CD14-positive monocyte (primary cell): ENCODE data around the gene STARD13. TPM values are rescaled to one million over a fixed set of nuclear protein-coding genes. Genes with fewer than 3 reads are reported as not detected.

ENCODE experiments used
- DNase-seq, 3 donors: peaks; one replicate each; pipeline ENCODE4 v3.0.0-alpha.2; 2011 to 2022
- H2AFZ ChIP-seq: 2 replicates; pipeline ENCODE4 v1.6.0; 2012; ENCODE audit warnings: mild to moderate bottlenecking, low read depth, low read length, inconsistent platforms; ENCODE audit not compliant: insufficient read depth, poor library complexity, severe bottlenecking
- H3K27ac ChIP-seq, 2 donors: 1 replicate in 1 of 2; 2 replicates in 1 of 2; pipeline ENCODE4 v1.5.1; 2012 to 2013; ENCODE audit warnings: low read length in 2 of 2, control low read depth in 1 of 2, inconsistent platforms in 1 of 2, low read depth in 1 of 2, mild to moderate bottlenecking in 1 of 2
- H3K27me3 ChIP-seq, 2 donors: one replicate each; pipeline versions ENCODE4 v1.6.0 to v1.6.1; 2011 to 2013; ENCODE audit warnings: low read length in 2 of 2; ENCODE audit not compliant: control insufficient read depth in 2 of 2, insufficient read depth in 2 of 2
- H3K36me3 ChIP-seq, 2 donors: replicated peaks in 1 of 2; 1 replicate in 1 of 2; 2 replicates in 1 of 2; pipeline versions ENCODE4 v1.5.1 to v1.6.1; 2012 to 2013; ENCODE audit warnings: low read length in 2 of 2, control low read depth in 1 of 2, inconsistent platforms in 1 of 2, mild to moderate bottlenecking in 1 of 2; ENCODE audit not compliant: insufficient read depth in 2 of 2, control insufficient read depth in 1 of 2
- H3K4me1 ChIP-seq, 2 donors: 1 replicate in 1 of 2; 2 replicates in 1 of 2; pipeline versions ENCODE4 v1.5.1 to v1.6.1; 2012 to 2013; ENCODE audit warnings: low read length in 2 of 2, control low read depth in 1 of 2, inconsistent platforms in 1 of 2, mild to moderate bottlenecking in 1 of 2, moderate library complexity in 1 of 2; ENCODE audit not compliant: insufficient read depth in 2 of 2, control insufficient read depth in 1 of 2
- H3K4me2 ChIP-seq: replicated peaks from 2 replicates; pipeline ENCODE3; 2012; ENCODE audit warnings: low read length, moderate library complexity, mild to moderate bottlenecking; ENCODE audit not compliant: poor library complexity, severe bottlenecking; ENCODE audit errors: extremely low read depth
- H3K4me3 ChIP-seq, 3 experiments: fragments of 200-600 bp in 1 of 3; sonication (generic) in 1 of 3; replicated peaks in 1 of 3; 1 replicate in 2 of 3; 2 replicates in 1 of 3; pipeline ENCODE4 v1.5.1; 2011 to 2013; ENCODE audit warnings: low read length in 3 of 3, mild to moderate bottlenecking in 3 of 3, control low read depth in 2 of 3, low read depth in 2 of 3, inconsistent platforms in 1 of 3, moderate library complexity in 1 of 3
- H3K79me2 ChIP-seq: 2 replicates; pipeline ENCODE4 v1.6.0; 2012; ENCODE audit warnings: mild to moderate bottlenecking, control low read depth, inconsistent platforms, low read length, moderate library complexity; ENCODE audit not compliant: insufficient read depth
- H3K9ac ChIP-seq: 2 replicates; pipeline ENCODE4 v1.6.0; 2017; ENCODE audit warnings: low read length, mild to moderate bottlenecking; ENCODE audit not compliant: insufficient read depth, poor library complexity, severe bottlenecking
- H3K9me3 ChIP-seq, 2 donors: replicated peaks in 1 of 2; 1 replicate in 1 of 2; 2 replicates in 1 of 2; pipeline versions ENCODE4 v1.5.1 to v1.6.1; 2012 to 2013; ENCODE audit warnings: low read length in 2 of 2, control low read depth in 1 of 2; ENCODE audit not compliant: control insufficient read depth in 1 of 2, insufficient read depth in 1 of 2
- H4K20me1 ChIP-seq: 2 replicates; pipeline ENCODE4 v1.6.0; 2012; ENCODE audit warnings: mild to moderate bottlenecking, low read length, control low read depth, moderate library complexity; ENCODE audit not compliant: insufficient read depth
- H3K27ac Mint-ChIP-seq, 7 donors: one replicate each; pipeline ENCODE4 v1.8.0; 2020; ENCODE audit warnings: mild to moderate bottlenecking in 7 of 7, mixed read lengths in 7 of 7, moderate library complexity in 6 of 7, inconsistent platforms in 2 of 7
- H3K27me3 Mint-ChIP-seq, 3 donors: one replicate each; pipeline ENCODE4 v1.8.0; 2021 to 2022; ENCODE audit warnings: low read depth in 3 of 3, mild to moderate bottlenecking in 3 of 3, mixed read lengths in 3 of 3, moderate library complexity in 3 of 3, inconsistent platforms in 1 of 3
- H3K36me3 Mint-ChIP-seq, 2 donors: one replicate each; pipeline ENCODE4 v1.8.0; 2020; ENCODE audit warnings: mixed read lengths in 2 of 2, inconsistent platforms in 1 of 2, mild to moderate bottlenecking in 1 of 2
- H3K4me1 Mint-ChIP-seq: one replicate; pipeline ENCODE4 v1.8.0; 2020; ENCODE audit warnings: mild to moderate bottlenecking, mixed read lengths
- H3K4me3 Mint-ChIP-seq, 2 donors: one replicate each; pipeline ENCODE4 v1.8.0; 2020; ENCODE audit warnings: mild to moderate bottlenecking in 2 of 2, mixed read lengths in 2 of 2, moderate library complexity in 1 of 2
- H3K9me3 Mint-ChIP-seq, 7 donors: one replicate each; pipeline ENCODE4 v1.8.0; 2020 to 2022; ENCODE audit warnings: mixed read lengths in 7 of 7, mild to moderate bottlenecking in 6 of 7, moderate library complexity in 6 of 7, inconsistent platforms in 2 of 7
- WGBS: methylation state at CpG from one replicate; pipeline ENCODE4 v1.1.5; 2013; ENCODE audit warnings: missing lambda C conversion rate; ENCODE audit not compliant: insufficient coverage; 5-methylcytosine and 5-hydroxymethylcytosine counted together
- intact Hi-C, 2 donors: fragments of 100-400 bp; cut with micrococcal nuclease; formaldehyde crosslinking; loops; one replicate each; pipeline versions ENCODE4 v1.15.0 to v1.15.1; 2023
- polyA minus RNA-seq: library from RNA; depleted of rRNA, polyadenylated mRNA; stranded (reverse); fragments of >200 nt; gene quantifications from 2 replicates; pipeline ENCODE4 v1.2.3, GENCODE V29; 2012
- polyA plus RNA-seq, 3 donors: library from polyadenylated mRNA; depleted of rRNA in 1 of 3; unstranded in 2 of 3; stranded (reverse) in 1 of 3; fragments of 300-500 nt in 2 of 3; fragments of >200 nt in 1 of 3; fragmentation: Illumina TruSeq in 2 of 3; gene quantifications; 1 replicate in 2 of 3; 2 replicates in 1 of 3; pipeline ENCODE4 v1.2.3, GENCODE V29; 2012 to 2021
- total RNA-seq, 12 experiments: library from RNA in 1 of 12; stranded (reverse) in 1 of 12; fragments of 120-200 nt in 1 of 12; gene quantifications; one replicate each; pipeline ENCODE4 v1.2.4 and lab custom pipeline; 2013 to 2026; ENCODE audit warnings: mixed read lengths in 6 of 12, inconsistent platforms in 1 of 12
- TF ChIP-seq, protein P1 (sequence below): fragments of 200-600 bp; IDR thresholded peaks from one replicate; pipeline ENCODE4 v1.8.0; 2022; ENCODE audit warnings: antibody characterized with exemption, mild to moderate bottlenecking

The STARD13 gene, protein sequence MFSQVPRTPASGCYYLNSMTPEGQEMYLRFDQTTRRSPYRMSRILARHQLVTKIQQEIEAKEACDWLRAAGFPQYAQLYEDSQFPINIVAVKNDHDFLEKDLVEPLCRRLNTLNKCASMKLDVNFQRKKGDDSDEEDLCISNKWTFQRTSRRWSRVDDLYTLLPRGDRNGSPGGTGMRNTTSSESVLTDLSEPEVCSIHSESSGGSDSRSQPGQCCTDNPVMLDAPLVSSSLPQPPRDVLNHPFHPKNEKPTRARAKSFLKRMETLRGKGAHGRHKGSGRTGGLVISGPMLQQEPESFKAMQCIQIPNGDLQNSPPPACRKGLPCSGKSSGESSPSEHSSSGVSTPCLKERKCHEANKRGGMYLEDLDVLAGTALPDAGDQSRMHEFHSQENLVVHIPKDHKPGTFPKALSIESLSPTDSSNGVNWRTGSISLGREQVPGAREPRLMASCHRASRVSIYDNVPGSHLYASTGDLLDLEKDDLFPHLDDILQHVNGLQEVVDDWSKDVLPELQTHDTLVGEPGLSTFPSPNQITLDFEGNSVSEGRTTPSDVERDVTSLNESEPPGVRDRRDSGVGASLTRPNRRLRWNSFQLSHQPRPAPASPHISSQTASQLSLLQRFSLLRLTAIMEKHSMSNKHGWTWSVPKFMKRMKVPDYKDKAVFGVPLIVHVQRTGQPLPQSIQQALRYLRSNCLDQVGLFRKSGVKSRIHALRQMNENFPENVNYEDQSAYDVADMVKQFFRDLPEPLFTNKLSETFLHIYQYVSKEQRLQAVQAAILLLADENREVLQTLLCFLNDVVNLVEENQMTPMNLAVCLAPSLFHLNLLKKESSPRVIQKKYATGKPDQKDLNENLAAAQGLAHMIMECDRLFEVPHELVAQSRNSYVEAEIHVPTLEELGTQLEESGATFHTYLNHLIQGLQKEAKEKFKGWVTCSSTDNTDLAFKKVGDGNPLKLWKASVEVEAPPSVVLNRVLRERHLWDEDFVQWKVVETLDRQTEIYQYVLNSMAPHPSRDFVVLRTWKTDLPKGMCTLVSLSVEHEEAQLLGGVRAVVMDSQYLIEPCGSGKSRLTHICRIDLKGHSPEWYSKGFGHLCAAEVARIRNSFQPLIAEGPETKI
- 1.1 TPM for total RNA-seq (2013)
- under 1 TPM; 0.37 to 0.69 (median 0.60) TPM for polyA plus RNA-seq
- polyA minus RNA-seq = 0.96 and 1.2 TPM in 2 replicates
- 0.41 to 4.7 (median 1.9) reads per million in 11 experiments for total RNA-seq (lab: John Stamatoyannopoulos, UW)

DNA sequence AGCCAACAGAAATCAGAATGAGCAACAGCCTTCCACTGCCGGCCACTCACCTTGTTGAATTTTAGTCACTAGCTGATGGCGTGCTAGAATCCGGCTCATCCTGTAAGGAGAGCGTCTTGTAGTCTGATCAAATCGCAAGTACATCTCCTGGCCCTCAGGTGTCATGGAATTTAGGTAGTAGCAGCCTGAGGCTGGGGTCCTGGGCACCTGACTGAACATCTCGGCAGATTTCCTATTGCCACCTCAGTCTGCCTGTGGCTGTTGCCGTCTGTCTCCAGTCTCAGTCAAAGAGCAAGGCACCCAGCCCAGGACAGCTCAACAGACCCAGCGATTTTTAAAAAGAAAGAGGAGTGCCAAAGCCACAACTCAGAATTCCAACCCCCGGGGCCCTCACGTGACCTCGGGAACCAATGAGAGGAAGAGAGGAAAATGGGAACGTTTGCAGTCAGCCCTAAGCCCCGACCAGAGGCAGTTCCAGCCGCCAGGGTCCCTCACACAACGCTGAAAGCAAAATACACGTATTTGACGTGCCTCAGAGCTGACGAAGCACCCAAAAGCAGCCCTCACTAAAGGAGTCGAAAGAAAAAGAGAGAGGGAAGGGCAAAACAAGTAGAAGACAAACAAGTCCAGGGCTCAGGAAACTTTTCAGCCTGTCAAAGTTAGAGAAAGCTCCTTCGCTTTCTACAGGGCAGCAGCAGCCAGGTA, at the start of gene STARD13:
Gene STARD13 (minus strand): TSS at position 336 of the 705 bp plus-strand sequence. CDS start 117 bp downstream, at position 219.
- H3K27me3 Mint-ChIP-seq = peaks cover 0 to 3% (median 0%) of the 10 kb centered on the region in 3 donors
- H3K27ac ChIP-seq = peak within 1 kb of the TSS in 1 of 2 donors; percentile 63
- H3K4me3 ChIP-seq = peak within 1 kb of the TSS; percentile 63 to 90 (median 86)
- no peaks in the 10 kb centered on the region for H3K36me3 Mint-ChIP-seq
- peaks cover 26% of the 10 kb centered on the region for H3K4me1 Mint-ChIP-seq
- H3K9me3 ChIP-seq = no peaks in the 10 kb centered on the region
- no peaks in the 10 kb centered on the region for H3K79me2 ChIP-seq
- no peaks in the 10 kb centered on the region for H4K20me1 ChIP-seq
- intact Hi-C loops = no loop called here
- 1% methylated on average over 13 of the region's 20 CpGs for WGBS
- TF ChIP-seq, protein P1, sequence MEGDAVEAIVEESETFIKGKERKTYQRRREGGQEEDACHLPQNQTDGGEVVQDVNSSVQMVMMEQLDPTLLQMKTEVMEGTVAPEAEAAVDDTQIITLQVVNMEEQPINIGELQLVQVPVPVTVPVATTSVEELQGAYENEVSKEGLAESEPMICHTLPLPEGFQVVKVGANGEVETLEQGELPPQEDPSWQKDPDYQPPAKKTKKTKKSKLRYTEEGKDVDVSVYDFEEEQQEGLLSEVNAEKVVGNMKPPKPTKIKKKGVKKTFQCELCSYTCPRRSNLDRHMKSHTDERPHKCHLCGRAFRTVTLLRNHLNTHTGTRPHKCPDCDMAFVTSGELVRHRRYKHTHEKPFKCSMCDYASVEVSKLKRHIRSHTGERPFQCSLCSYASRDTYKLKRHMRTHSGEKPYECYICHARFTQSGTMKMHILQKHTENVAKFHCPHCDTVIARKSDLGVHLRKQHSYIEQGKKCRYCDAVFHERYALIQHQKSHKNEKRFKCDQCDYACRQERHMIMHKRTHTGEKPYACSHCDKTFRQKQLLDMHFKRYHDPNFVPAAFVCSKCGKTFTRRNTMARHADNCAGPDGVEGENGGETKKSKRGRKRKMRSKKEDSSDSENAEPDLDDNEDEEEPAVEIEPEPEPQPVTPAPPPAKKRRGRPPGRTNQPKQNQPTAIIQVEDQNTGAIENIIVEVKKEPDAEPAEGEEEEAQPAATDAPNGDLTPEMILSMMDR = no peak
- H3K36me3 ChIP-seq = no peaks in the 10 kb centered on the region
- no peaks in the 10 kb centered on the region for H3K9me3 Mint-ChIP-seq
- peak within 1 kb of the TSS; percentile 92 for H2AFZ ChIP-seq
- no peaks in the 10 kb centered on the region for H3K27me3 ChIP-seq
- peaks cover 12 to 16% of the 10 kb centered on the region in 2 donors for H3K4me1 ChIP-seq
- peak within 1 kb of the TSS; percentile 71 for H3K9ac ChIP-seq
- peak within 1 kb of the TSS; percentile 95 to 99 for H3K4me3 Mint-ChIP-seq
- H3K27ac Mint-ChIP-seq = peak within 1 kb of the TSS; percentile 4 to 93 (median 80)
- H3K4me2 ChIP-seq = peak within 1 kb of the TSS; percentile 90
- peak in 2 of 3 donors; percentile 43 to 45 for DNase-seq
